Hepatocyte (in vitro differentiated cells): ENCODE data around the gene CEP85L.

Experiments
- EZH2 ChIP-seq: fragments of 200-600 bp; sonication (generic); IDR thresholded peaks from 2 replicates; pipeline ENCODE4 v1.6.1; 2016; ENCODE audit warnings: antibody characterized with exemption, mild to moderate bottlenecking, borderline replicate concordance
- EZH2phosphoT487 ChIP-seq: fragments of 200-600 bp; sonication (generic); IDR thresholded peaks from one replicate; pipeline ENCODE4 v1.6.1; 2018; ENCODE audit warnings: antibody characterized with exemption, mild to moderate bottlenecking, low read depth, moderate library complexity; ENCODE audit not compliant: unreplicated experiment, severe bottlenecking
- TF ChIP-seq, protein P1 (sequence below): fragments of 200-600 bp; sonication (generic); IDR thresholded peaks from 2 replicates; pipeline ENCODE4 v1.5.1; 2016; ENCODE audit warnings: antibody characterized with exemption, mild to moderate bottlenecking; ENCODE audit not compliant: poor library complexity

DNA sequence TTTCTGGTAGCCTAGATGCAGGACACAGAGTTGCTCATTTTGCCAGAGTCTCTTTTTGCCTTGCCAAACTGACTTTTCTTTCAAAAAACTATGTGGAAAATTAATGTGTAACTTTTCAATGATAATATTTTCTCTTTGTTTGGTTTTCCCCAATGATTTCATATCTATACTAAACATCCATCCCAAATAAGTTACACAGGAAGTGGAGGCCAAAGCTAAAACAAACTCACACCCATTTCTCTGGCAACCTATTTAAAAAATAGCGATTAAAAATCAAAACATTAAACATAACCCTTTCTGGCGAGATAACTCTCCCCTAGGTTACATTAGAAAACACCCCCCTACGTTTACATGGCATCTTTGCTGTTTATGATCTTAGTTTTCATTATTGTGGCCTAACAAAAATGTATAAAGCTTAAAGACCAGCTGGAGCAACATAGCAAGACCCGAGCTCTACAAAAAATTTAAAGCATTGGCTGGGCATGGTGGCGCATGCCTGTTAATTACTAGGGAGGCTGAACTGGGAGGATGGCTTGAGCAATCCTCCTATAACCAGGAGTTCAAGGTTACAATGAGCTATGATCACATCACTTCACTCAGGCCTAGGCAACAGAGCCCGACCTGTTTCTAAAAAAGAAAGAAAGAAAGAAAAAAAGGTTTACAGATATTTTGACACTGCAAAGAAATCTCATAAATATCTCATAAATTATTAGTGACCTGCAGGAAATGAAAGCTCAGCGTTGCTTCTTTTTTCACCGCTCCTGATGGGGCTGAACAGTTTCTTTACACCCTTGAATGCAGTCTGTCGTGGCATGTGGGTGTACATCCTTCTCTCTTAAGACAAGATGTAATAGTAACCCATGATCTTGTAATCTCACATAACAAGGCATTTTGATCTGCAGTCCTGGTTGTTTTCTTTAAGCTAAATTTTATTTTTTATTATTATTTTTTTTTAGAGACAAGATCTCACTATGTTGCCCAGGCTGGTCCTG lies 32.8 kb upstream of the CEP85L start:
- TF ChIP-seq, protein P1, sequence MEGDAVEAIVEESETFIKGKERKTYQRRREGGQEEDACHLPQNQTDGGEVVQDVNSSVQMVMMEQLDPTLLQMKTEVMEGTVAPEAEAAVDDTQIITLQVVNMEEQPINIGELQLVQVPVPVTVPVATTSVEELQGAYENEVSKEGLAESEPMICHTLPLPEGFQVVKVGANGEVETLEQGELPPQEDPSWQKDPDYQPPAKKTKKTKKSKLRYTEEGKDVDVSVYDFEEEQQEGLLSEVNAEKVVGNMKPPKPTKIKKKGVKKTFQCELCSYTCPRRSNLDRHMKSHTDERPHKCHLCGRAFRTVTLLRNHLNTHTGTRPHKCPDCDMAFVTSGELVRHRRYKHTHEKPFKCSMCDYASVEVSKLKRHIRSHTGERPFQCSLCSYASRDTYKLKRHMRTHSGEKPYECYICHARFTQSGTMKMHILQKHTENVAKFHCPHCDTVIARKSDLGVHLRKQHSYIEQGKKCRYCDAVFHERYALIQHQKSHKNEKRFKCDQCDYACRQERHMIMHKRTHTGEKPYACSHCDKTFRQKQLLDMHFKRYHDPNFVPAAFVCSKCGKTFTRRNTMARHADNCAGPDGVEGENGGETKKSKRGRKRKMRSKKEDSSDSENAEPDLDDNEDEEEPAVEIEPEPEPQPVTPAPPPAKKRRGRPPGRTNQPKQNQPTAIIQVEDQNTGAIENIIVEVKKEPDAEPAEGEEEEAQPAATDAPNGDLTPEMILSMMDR = no peak
- TF ChIP-seq EZH2 = no peak
- TF ChIP-seq EZH2phosphoT487 = no peak
